Muscle layer of colon (tissue), 2 donors: ENCODE data around the gene COMP.

ENCODE experiments used
- H3K27ac ChIP-seq: one replicate; pipeline ENCODE4 v1.7.0; 2013; ENCODE audit warnings: low read depth, mild to moderate bottlenecking, low read length, moderate library complexity
- H3K27me3 ChIP-seq, 2 donors: one replicate each; pipeline ENCODE4 v1.7.0; 2013; ENCODE audit warnings: low read length in 2 of 2, mild to moderate bottlenecking in 2 of 2; ENCODE audit not compliant: insufficient read depth in 2 of 2, control insufficient read depth in 1 of 2
- H3K36me3 ChIP-seq: one replicate; pipeline ENCODE4 v1.7.0; 2013; ENCODE audit warnings: mild to moderate bottlenecking, low read length; ENCODE audit not compliant: insufficient read depth
- H3K4me1 ChIP-seq: one replicate; pipeline ENCODE4 v1.7.0; 2013; ENCODE audit warnings: mild to moderate bottlenecking, low read length; ENCODE audit not compliant: insufficient read depth
- H3K4me3 ChIP-seq, 2 donors: one replicate each; pipeline ENCODE4 v1.7.0; 2013; ENCODE audit warnings: low read length in 2 of 2, low read depth in 1 of 2, mild to moderate bottlenecking in 1 of 2, moderate library complexity in 1 of 2
- H3K9ac ChIP-seq: one replicate; pipeline ENCODE4 v1.7.0; 2013; ENCODE audit warnings: low read length
- H3K9me3 ChIP-seq: one replicate; pipeline ENCODE4 v1.7.0; 2013; ENCODE audit warnings: mild to moderate bottlenecking, low read length
- donor health status: abdominal sarcoma.
- donor health status: Adenocarcinoma of cecum.

The COMP gene

GRCh38 chr19:18762125-18763023 lies 28.7 kb downstream of the COMP start:
- no peak overlapping the region for H3K4me3 ChIP-seq
- no peaks in the 10 kb centered on the region for H3K27me3 ChIP-seq
- peak overlapping the region; percentile 55 for H3K27ac ChIP-seq
- H3K4me1 ChIP-seq, result peaks cover 21% of the 10 kb centered on the region
- no peaks in the 10 kb centered on the region for H3K9me3 ChIP-seq
- no peaks in the 10 kb centered on the region for H3K36me3 ChIP-seq
- no peak overlapping the region for H3K9ac ChIP-seq

- H3K4me3 ChIP-seq, result no peak overlapping the region
- no peaks in the 10 kb centered on the region for H3K27me3 ChIP-seq
- H3K27ac ChIP-seq, result peak overlapping the region; percentile 55
- H3K9ac ChIP-seq, result no peak overlapping the region
- H3K4me1 ChIP-seq, result peaks cover 21% of the 10 kb centered on the region
- H3K36me3 ChIP-seq, result no peaks in the 10 kb centered on the region
- no peaks in the 10 kb centered on the region for H3K9me3 ChIP-seq
Observed at GRCh38 chr19:18761531-18762110, 29.5 kb downstream of the COMP start.

GRCh38 chr19:18760440-18761383 lies 30.4 kb downstream of the COMP start:
- no peaks in the 10 kb centered on the region for H3K36me3 ChIP-seq
- H3K4me1 ChIP-seq, result peaks cover 21% of the 10 kb centered on the region
- no peak overlapping the region for H3K9ac ChIP-seq
- no peaks in the 10 kb centered on the region for H3K27me3 ChIP-seq
- no peak overlapping the region for H3K4me3 ChIP-seq
- H3K9me3 ChIP-seq, result no peaks in the 10 kb centered on the region
- H3K27ac ChIP-seq, result peak overlapping the region; percentile 55

DNA sequence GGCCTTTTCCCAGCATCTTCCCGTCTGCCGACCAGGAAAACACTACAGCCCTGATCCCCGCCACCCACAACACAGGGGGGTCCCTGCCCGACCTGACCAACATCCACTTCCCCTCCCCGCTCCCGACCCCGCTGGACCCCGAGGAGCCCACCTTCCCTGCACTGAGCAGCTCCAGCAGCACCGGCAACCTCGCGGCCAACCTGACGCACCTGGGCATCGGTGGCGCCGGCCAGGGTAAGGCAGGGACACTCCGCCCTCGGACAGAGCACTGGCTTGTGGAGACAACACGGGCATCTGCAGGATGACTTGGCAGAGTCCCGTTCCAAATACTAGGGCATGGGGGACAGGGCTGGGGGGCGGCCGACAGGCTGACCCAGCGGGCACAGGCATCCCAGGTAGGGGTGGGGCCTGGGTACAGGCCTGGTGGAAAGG lies 31.1 kb downstream of the COMP start:
- Histone ChIP-seq H3K27ac (no peak overlapping the region), H3K27me3 (no peaks in the 10 kb centered on the region), H3K4me3 (no peak overlapping the region), H3K9ac (no peak overlapping the region), H3K36me3 (no peaks in the 10 kb centered on the region), H3K4me1 (peaks cover 21% of the 10 kb centered on the region), H3K9me3 (no peaks in the 10 kb centered on the region)

GRCh38 chr19:18759304-18759994 lies 31.7 kb downstream of the COMP start:
- no peak overlapping the region for H3K9ac ChIP-seq
- no peaks in the 10 kb centered on the region for H3K36me3 ChIP-seq
- no peaks in the 10 kb centered on the region for H3K27me3 ChIP-seq
- no peak overlapping the region for H3K4me3 ChIP-seq
- peaks cover 21% of the 10 kb centered on the region for H3K4me1 ChIP-seq
- H3K27ac ChIP-seq, result no peak overlapping the region
- no peaks in the 10 kb centered on the region for H3K9me3 ChIP-seq

- H3K27ac ChIP-seq, result no peak overlapping the region
Observed at GRCh38 chr19:18756896-18757295, 34.2 kb downstream of the COMP start.

DNA sequence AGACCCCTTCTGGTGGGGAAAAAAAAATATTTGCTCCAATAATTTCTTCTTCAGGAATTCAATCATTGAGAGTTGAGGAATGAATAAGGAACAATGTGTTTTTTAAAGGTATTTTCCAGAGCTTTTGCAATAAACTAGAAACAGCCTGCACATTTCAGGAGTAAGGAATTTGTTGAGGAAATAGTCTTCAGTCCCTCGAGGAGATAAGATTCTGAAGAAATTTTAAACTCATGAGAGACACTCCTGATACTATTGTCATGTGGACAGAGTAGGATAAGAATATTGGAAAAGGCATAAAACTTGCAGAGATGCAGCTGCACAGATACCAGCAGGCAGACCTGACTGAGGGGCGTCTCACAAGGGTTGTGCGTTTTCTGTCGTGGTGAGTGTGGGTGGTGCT lies 36.6 kb downstream of the COMP start:
- no peak overlapping the region for H3K4me3 ChIP-seq
- peaks cover 8% of the 10 kb centered on the region for H3K36me3 ChIP-seq
- no peaks in the 10 kb centered on the region for H3K4me1 ChIP-seq
- no peak overlapping the region for H3K27ac ChIP-seq
- no peaks in the 10 kb centered on the region for H3K9me3 ChIP-seq
- no peaks in the 10 kb centered on the region for H3K27me3 ChIP-seq
- H3K9ac ChIP-seq, result no peak overlapping the region

More at GRCh38 chr19:18756896-18757295, 34.2 kb downstream of the COMP start:
- Histone ChIP-seq H3K36me3 (no peaks in the 10 kb centered on the region), H3K4me1 (peaks cover 11% of the 10 kb centered on the region), H3K9ac (no peak overlapping the region), H3K4me3 (no peak overlapping the region), H3K27me3 (no peaks in the 10 kb centered on the region), H3K9me3 (no peaks in the 10 kb centered on the region)

- no peak overlapping the region for H3K9ac ChIP-seq
- H3K27ac ChIP-seq, result no peak overlapping the region
Observed at GRCh38 chr19:18751571-18751970, 39.5 kb downstream of the COMP start.

GRCh38 chr19:18750295-18750970 lies 40.7 kb downstream of the COMP start:
- no peaks in the 10 kb centered on the region for H3K9me3 ChIP-seq
- H3K27me3 ChIP-seq, result no peaks in the 10 kb centered on the region
- H3K36me3 ChIP-seq, result peaks cover 9% of the 10 kb centered on the region
- H3K4me1 ChIP-seq, result no peaks in the 10 kb centered on the region
- no peak overlapping the region for H3K27ac ChIP-seq
- no peak overlapping the region for H3K9ac ChIP-seq
- no peak overlapping the region for H3K4me3 ChIP-seq

More at GRCh38 chr19:18751571-18751970, 39.5 kb downstream of the COMP start:
- Histone ChIP-seq H3K4me1 (no peaks in the 10 kb centered on the region), H3K4me3 (no peak overlapping the region), H3K36me3 (peaks cover 9% of the 10 kb centered on the region), H3K27me3 (no peaks in the 10 kb centered on the region), H3K9me3 (no peaks in the 10 kb centered on the region)

GRCh38 chr19:18749362-18750231 lies 41.5 kb downstream of the COMP start:
- Histone ChIP-seq H3K27ac (no peak overlapping the region), H3K4me1 (no peaks in the 10 kb centered on the region), H3K9ac (no peak overlapping the region), H3K4me3 (no peak overlapping the region), H3K36me3 (peaks cover 9% of the 10 kb centered on the region), H3K9me3 (no peaks in the 10 kb centered on the region), H3K27me3 (no peaks in the 10 kb centered on the region)
